ENCODE measurements around the gene ABLIM3. TPM values are rescaled to one million over a fixed set of nuclear protein-coding genes. Genes with fewer than 3 reads are reported as not detected.

The ABLIM3 gene
- total RNA-seq, 1 donor from 2014 or later: not detected

DNA sequence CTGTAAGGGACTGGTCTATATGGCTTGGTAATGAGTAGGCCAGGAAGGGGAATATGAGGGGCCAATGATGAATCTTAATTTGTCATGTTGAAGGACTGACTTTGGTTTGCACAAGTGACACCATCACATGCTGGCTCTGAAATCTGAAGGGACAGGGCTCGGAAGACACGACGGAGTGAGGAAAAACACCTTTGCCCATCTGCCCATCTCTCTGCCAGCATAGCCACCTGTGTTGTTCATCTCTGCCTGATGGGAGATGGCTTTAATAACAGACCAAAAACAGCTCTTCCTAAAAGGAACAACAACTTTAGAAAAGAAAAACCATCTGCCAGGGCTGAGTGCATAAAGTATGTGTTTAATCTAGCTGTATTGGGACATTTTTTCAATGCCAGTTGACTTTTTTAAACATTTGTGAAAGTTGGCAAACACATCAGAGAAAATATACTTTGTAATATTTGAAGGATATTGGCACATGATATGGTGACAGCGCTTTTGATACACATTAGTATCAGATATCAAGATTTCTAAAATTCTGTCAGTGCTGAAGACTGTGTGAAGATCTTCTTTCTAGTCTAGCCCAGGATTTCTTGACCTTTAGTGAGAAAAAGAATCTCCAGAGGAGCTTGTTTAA lies 27.1 kb downstream of the ABLIM3 start:
- Histone ChIP-seq H3K4me1 (peaks cover 5% of the 10 kb centered on the region), H3K27me3 (no peaks in the 10 kb centered on the region), H3K79me2 (ENCODE audit: low read depth) (no peaks in the 10 kb centered on the region), H3K9ac (no peak overlapping the region), H2AFZ (replicated peaks) (no peak overlapping the region), H3K4me2 (no peak overlapping the region), H3K9me3 (ENCODE audit: low read depth) (no peaks in the 10 kb centered on the region), H3K27ac (no peak overlapping the region), H4K20me1 (ENCODE audit: low read depth) (no peaks in the 10 kb centered on the region), H3F3A (ENCODE audit: low read depth) (no peaks in the 10 kb centered on the region), H3K36me3 (no peaks in the 10 kb centered on the region), H3K4me3 (no peak overlapping the region)
- Mint-ChIP-seq H3K36me3 (no peaks in the 10 kb centered on the region), H3K9me3 (no peaks in the 10 kb centered on the region), H3K4me1 (no peaks in the 10 kb centered on the region), H3K4me3 (no peak overlapping the region), H3K27ac (no peak overlapping the region), H3K27me3 (ENCODE audit: insufficient read depth, low read depth) (no peaks in the 10 kb centered on the region)
- DNase-seq (ENCODE audit: low spot score): no peak
- TF ChIP-seq CTCF (IDR thresholded peaks at IDR 0.05): no peak
- no peak for TF ChIP-seq EZH2 (IDR thresholded peaks at IDR 0.05)
- no peak for TF ChIP-seq EZH2phosphoT487 (IDR thresholded peaks at IDR 0.05)

- Mint-ChIP-seq H3K27me3 (ENCODE audit: insufficient read depth, low read depth) (no peaks in the 10 kb centered on the region), H3K9me3 (no peaks in the 10 kb centered on the region), H3K36me3 (no peaks in the 10 kb centered on the region), H3K27ac (no peak overlapping the region), H3K4me3 (no peak overlapping the region), H3K4me1 (no peaks in the 10 kb centered on the region)
- no peaks in the 10 kb centered on the region for H3F3A ChIP-seq (ENCODE audit: low read depth)
- no peaks in the 10 kb centered on the region for H3K27me3 ChIP-seq
- H3K36me3 ChIP-seq: no peaks in the 10 kb centered on the region
- no peak overlapping the region for H3K9ac ChIP-seq
- no peak overlapping the region for H3K4me2 ChIP-seq
- no peaks in the 10 kb centered on the region for H3K9me3 ChIP-seq (ENCODE audit: low read depth)
- no peak overlapping the region for H3K4me3 ChIP-seq
- peaks cover 5% of the 10 kb centered on the region for H3K4me1 ChIP-seq
- DNase-seq (ENCODE audit: low spot score): no peak
- no peak overlapping the region for H2AFZ ChIP-seq (replicated peaks)
- H3K27ac ChIP-seq: no peak overlapping the region
- TF ChIP-seq EZH2phosphoT487 (IDR thresholded peaks at IDR 0.05): no peak
- no peak for TF ChIP-seq EZH2 (IDR thresholded peaks at IDR 0.05)
- no peak for TF ChIP-seq CTCF (IDR thresholded peaks at IDR 0.05)
- H3K79me2 ChIP-seq (ENCODE audit: low read depth): no peaks in the 10 kb centered on the region
- H4K20me1 ChIP-seq (ENCODE audit: low read depth): no peaks in the 10 kb centered on the region
Observed at GRCh38 chr5:149170299-149170698, 29.0 kb downstream of the ABLIM3 start.

- H4K20me1 ChIP-seq (ENCODE audit: low read depth): no peaks in the 10 kb centered on the region
- TF ChIP-seq CTCF (IDR thresholded peaks at IDR 0.05) (no peak), EZH2 (IDR thresholded peaks at IDR 0.05) (no peak), EZH2phosphoT487 (IDR thresholded peaks at IDR 0.05) (no peak)
- H3K4me1 ChIP-seq: peaks cover 5% of the 10 kb centered on the region
- no peak overlapping the region for H3K9ac ChIP-seq
- no peaks in the 10 kb centered on the region for H3K79me2 ChIP-seq (ENCODE audit: low read depth)
- no peaks in the 10 kb centered on the region for H3F3A ChIP-seq (ENCODE audit: low read depth)
- Mint-ChIP-seq H3K27me3 (ENCODE audit: insufficient read depth, low read depth) (peaks cover 2% of the 10 kb centered on the region), H3K9me3 (no peaks in the 10 kb centered on the region), H3K4me1 (no peaks in the 10 kb centered on the region), H3K4me3 (no peak overlapping the region), H3K27ac (no peak overlapping the region), H3K36me3 (no peaks in the 10 kb centered on the region)
- no peak overlapping the region for H2AFZ ChIP-seq (replicated peaks)
- no peak overlapping the region for H3K27ac ChIP-seq
- no peaks in the 10 kb centered on the region for H3K9me3 ChIP-seq (ENCODE audit: low read depth)
- H3K4me2 ChIP-seq: no peak overlapping the region
- H3K27me3 ChIP-seq: no peaks in the 10 kb centered on the region
- no peak overlapping the region for H3K4me3 ChIP-seq
- H3K36me3 ChIP-seq: no peaks in the 10 kb centered on the region
- DNase-seq (ENCODE audit: low spot score): no peak
Observed at GRCh38 chr5:149172261-149172660, 31.0 kb downstream of the ABLIM3 start.
